AG09309 (cell line): ENCODE data around the gene BTBD10.
A peak's percentile ranks its signal among the peaks of the same experiment; 100 is the strongest.

Source experiments
- DNase-seq: peaks from one replicate; pipeline ENCODE4 v3.0.0-alpha.2; 2010; ENCODE audit warnings: low read depth
- H3K4me3 ChIP-seq: 2 replicates; pipeline ENCODE4 v1.5.1; 2011; ENCODE audit warnings: mild to moderate bottlenecking, low read depth, low read length, moderate library complexity; ENCODE audit not compliant: control insufficient read depth
- CTCF ChIP-seq: IDR thresholded peaks from 2 replicates; pipeline ENCODE4 v1.5.1; 2011; ENCODE audit warnings: mild to moderate bottlenecking, low read depth, low read length, inconsistent platforms; ENCODE audit not compliant: insufficient read depth, control insufficient read depth; ENCODE audit errors: missing control alignments

Gene BTBD10

GRCh38 chr11:13463779-13464290 lies 813 bp upstream of the BTBD10 start:
- DNase-seq = no peak
- H3K4me3 ChIP-seq = peak overlapping the region; percentile 68
- no peak for TF ChIP-seq CTCF

- peak overlapping the region; percentile 68 for H3K4me3 ChIP-seq
- TF ChIP-seq CTCF = no peak
- no peak for DNase-seq
These were observed 616 bp downstream of the BTBD10 start for GRCh38 chr11:13462311-13462900.

GRCh38 chr11:13461291-13461690 lies 1.7 kb downstream of the BTBD10 start:
- DNase-seq = no peak
- no peak overlapping the region for H3K4me3 ChIP-seq
- TF ChIP-seq CTCF = no peak

GRCh38 chr11:13450832-13451397 lies 12.1 kb downstream of the BTBD10 start:
- DNase-seq = no peak
- TF ChIP-seq CTCF = no peak
- H3K4me3 ChIP-seq = no peak overlapping the region

GRCh38 chr11:13449522-13449921 lies 13.5 kb downstream of the BTBD10 start:
- no peak overlapping the region for H3K4me3 ChIP-seq
- no peak for DNase-seq
- TF ChIP-seq CTCF = no peak

GRCh38 chr11:13448876-13449275 lies 14.1 kb downstream of the BTBD10 start:
- DNase-seq = no peak
- H3K4me3 ChIP-seq = no peak overlapping the region
- TF ChIP-seq CTCF = no peak
